GM19395 (cell line): Measurements from ENCODE around the gene KCTD15.

Experiments used
- ATAC-seq: cut with Tn5 transposase; IDR thresholded peaks from one replicate; pipeline ENCODE4 v1.9.1; 2021; ENCODE audit warnings: mild to moderate bottlenecking, moderate library complexity; ENCODE audit not compliant: unreplicated experiment

The KCTD15 gene

DNA sequence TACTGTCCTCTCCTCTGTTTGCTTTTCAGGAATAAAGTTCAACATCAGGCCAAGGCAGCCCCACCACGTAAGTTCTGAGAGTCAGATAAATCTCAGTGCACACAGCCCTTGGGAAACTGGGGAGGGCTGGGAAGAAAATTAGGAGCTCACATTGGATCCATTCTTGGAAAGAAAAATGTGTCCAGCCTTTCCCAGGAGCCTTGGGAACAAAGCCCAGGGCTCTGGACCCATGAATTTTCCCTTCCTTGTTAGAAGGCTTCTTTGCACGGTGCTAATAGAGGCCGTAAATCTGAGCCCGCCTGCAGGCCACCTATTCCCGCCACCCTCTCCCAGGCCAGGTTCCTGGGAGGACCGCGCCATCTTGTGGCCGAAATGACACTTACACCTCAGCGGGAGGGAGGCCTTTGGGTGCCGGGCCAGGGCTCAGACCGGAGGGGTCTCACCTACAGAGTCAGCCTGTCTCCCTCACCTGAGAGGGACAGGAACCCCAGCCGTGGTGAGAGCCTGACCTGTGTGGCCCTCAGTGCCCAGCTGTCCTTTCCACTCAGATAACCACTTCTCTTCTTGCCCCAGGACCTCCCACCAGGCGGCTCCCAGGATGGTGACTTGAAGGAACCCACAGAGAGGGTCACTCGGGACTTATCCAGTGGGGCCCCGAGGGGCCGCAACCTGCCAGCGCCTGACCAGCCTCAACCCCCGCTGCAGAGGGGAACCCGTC is 25.1 kb upstream of the KCTD15 start:
- ATAC-seq = no peak

DNA sequence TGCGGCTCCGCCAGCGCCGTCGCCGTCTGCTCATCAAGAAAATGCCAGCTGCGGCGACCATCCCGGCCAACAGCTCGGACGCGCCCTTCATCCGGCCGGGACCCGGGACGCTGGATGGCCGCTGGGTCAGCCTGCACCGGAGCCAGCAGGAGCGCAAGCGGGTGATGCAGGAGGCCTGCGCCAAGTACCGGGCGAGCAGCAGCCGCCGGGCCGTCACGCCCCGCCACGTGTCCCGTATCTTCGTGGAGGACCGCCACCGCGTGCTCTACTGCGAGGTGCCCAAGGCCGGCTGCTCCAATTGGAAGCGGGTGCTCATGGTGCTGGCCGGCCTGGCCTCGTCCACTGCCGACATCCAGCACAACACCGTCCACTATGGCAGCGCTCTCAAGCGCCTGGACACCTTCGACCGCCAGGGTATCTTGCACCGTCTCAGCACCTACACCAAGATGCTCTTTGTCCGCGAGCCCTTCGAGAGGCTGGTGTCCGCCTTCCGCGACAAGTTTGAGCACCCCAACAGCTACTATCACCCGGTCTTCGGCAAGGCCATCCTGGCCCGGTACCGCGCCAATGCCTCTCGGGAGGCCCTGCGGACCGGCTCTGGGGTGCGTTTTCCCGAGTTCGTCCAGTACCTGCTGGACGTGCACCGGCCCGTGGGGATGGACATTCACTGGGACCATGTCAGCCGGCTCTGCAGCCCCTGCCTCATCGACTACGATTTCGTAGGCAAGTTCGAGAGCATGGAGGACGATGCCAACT is 24.4 kb upstream of the KCTD15 start:
- no peak for ATAC-seq

DNA sequence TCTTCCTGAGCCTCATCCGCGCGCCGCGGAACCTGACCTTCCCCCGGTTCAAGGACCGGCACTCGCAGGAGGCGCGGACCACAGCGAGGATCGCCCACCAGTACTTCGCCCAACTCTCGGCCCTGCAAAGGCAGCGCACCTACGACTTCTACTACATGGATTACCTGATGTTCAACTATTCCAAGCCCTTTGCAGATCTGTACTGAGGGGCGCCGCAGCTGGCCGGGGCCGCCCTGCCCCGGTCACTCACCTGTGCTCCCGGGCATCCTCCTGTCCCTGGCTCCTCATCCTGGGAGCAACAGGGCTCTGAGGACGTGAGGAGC is 23.9 kb upstream of the KCTD15 start:
- no peak for ATAC-seq

DNA sequence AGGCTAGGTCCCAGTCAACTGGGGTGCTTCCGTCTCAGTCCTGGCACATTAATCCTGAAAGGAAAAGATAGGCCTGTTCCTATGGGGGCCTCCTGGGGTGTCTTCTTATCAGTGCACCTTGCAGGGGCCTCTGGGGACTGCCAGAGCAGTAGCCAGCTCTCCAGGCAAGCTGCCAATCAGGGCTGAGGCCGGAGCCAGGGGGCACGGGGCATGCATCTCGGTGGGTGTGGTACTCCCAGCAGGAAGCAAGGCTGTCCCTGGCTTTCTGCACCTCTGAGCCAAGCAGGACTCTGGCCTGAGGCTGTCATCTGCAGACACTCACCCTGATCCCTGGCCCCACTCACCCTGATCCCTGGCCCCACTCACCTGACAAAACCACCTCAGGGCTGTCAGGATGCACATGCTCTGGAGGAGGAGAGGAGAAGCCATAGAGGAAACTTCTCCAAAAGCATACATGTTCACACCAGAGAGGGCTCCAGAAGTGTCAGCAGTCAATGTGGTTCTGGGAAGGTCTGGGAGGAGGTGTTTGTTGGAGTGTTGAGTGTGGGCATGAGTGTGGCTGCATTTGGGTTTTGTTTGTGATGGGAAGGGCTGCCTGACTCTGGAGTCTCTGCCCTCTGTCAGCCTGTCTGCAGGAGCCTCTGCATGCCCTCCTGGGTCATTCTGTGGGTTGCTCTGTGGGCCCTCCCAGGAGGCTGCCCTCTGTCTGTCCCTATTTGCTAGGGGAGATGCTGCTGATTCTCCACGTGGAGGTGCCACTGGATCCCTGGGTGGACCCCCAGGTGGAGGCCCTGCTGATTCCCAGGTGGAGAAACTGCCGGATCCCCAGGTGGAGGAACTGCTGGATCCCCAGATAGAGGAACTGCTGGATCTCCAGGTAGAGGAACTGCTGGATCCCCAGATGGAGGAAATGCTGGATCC is 22.7 kb upstream of the KCTD15 start:
- no peak for ATAC-seq

DNA sequence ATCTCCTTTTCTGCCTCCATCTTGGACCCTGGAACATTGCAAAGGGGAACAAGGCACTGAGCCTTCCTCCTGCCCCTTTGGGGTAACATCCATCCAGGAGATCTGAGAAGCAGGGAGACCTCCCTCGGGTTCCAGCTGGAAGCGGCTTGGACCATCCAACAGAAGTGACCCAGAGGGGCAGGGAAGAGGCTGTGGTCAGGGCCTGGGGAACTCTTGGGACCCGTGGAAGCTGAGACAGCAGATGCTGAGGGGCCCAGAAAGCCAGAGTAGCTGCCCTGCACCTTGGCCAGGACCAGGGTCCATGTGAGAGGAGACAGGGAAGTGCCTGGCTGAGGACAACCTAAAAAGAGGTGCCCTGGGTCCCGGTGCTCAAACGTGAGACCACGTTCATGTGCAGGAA is 21.9 kb upstream of the KCTD15 start:
- ATAC-seq = no peak

DNA sequence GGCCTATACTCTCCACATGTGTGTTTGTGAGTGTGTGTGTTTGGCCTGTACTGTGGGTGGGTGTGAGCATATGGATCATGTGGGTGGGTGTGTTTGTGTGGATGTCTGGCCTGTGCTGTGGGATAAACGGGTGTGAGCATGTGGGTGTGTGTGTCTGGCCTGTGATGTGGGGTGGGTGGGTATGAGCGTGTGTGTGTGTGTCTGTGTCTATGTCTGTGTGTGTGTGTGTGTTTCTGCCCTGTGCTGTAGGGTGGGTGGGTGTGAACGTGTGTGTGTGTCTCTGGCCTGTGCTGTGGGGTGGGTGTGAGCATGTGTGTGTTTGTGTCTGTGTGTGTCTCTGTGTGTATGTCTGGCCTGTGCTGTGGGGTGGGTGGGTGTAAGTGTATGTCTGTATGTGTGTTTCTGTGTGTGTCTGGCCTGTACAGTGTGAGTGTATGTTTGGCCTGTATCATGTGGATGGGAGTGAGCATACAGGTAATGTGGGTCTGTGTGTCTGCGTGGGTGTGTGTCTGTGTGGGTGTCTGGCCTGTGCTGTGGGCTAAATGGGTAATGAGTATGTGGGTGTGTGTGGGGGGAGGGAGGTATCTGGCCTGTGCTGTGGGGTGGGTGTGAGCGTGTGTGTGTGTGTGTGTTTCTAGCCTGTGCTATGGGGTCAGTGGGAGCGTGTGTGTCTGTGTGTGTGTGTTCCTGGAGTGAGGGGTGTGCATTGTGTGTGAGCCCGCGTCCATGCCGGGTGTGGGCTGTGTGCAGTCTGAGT is 20.8 kb upstream of the KCTD15 start:
- ATAC-seq = no peak

DNA sequence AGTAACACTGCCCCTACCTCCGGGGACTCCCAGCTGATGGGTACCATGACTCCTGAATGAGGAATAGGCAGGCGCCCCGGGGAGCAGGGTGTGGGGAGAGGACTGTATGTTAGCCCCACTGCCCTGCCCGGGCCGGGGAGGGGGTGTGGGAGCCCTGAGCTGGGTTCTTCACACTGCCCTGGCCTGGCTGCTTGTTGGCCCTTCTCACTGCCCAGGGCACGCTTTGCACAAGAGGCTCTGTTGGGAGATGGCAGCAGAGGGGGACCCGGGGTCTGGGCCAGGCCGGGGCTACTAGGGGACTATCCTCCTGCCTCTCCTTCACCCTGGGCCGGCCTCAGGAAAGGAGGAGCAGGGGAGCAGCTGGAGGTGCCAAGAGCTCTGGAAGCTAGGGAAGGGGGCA is 19.3 kb upstream of the KCTD15 start:
- ATAC-seq = no peak

DNA sequence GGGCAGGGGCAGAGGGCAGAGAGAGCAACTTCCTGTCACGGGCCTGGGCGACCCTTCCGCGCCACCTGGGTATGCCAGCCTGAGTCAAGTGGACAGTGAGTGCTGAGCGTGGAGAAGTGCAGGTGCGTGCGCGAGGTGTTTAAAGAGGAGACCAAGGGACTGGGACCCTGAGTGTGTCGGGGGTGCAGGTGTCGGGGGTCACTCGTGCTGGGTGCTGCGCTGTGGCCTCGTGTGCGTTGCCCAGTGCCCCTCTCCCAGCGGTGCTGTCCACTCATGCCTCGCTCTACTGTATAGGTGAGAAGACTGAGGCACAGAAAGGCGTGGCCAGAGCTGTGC is 18.9 kb upstream of the KCTD15 start:
- no peak for ATAC-seq

DNA sequence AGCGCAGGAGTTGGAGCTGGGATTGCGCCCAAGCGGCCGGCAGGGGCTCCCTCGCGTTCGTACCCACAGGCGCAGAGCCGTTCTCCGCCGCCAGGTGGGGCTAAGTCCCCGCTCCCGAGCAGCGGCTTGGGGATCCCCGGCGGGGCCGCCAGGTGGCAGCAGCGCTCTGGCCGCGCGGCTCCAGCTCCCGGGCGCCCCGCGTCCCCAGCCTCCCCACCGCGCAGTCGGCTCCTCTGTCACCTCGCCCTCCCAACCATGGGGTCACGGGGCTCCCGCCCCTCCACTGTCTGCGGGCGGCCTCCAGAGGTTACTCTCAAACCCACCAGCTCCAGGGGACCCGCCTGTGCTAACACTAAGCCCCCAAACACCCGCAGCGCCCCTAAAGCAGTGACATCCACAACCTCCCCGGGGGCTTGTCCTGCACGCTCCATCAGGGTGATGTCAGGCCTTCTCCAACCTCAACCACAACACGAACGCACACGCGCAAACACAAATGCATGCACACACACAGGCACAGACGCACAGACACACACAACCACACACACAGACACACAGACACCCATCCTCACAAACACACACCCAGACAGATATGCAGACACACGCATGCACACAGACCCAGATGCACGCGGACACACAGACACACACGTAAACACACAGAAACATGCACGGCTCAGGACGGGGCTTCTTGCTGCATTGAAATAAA is 18.4 kb upstream of the KCTD15 start:
- no peak for ATAC-seq

DNA sequence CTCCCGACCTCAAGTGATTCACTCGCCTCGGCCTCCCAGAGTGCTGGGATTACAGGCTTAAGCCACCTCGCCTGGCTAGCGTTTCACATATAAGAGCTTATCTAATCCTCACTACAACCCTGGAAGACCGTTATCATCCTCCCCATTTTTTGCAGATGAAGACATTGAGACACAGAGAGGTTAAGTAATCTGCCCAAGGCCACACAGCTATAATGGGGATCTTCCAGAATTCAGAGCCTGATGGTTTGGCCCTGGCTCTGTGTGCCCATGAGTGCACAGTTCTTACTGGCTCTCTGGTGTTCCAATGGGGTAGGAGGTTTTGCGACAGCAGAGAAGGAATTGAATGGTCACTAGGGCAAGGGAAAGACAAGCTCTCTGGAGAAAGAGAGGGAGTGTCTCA is 16.8 kb upstream of the KCTD15 start:
- no peak for ATAC-seq

DNA sequence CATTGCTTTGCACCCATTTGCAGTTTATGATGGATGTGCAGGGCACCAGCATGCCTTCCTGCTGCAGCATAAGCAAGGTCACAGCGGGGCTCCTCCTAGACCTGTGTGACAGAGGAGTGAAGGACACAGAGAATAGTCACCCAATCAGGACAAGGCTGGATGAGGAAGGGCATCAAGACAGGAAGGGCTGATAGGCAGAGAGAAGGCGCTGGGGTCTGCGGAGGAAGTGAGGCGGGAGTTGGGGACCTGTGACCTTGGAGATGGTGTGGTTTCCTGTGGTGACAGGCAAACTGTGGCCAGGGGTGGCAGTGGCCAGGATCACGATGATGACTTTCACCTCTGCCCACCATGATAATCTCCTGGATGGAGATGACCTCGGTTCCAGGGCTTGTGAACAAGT is 16.4 kb upstream of the KCTD15 start:
- no peak for ATAC-seq

DNA sequence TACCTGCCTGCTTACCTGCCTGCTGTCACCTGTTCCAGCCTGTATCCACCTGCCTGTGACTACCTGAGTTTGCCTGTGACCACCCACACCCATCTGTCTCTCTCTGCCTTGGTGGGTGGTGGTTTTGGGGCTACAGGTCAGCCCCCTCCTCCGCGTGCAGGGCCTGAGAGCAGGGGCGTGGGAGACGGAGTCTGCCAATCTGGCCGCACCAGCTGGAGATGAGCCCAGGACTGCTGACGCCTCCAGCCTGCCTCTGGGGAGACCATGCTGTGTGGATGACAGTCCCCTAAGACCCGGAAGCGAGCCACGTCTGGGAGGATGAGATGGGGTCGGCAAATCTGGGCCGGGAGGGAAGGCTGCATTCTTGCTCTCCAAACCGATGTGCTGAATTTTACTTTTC is 15.9 kb upstream of the KCTD15 start:
- ATAC-seq = no peak

DNA sequence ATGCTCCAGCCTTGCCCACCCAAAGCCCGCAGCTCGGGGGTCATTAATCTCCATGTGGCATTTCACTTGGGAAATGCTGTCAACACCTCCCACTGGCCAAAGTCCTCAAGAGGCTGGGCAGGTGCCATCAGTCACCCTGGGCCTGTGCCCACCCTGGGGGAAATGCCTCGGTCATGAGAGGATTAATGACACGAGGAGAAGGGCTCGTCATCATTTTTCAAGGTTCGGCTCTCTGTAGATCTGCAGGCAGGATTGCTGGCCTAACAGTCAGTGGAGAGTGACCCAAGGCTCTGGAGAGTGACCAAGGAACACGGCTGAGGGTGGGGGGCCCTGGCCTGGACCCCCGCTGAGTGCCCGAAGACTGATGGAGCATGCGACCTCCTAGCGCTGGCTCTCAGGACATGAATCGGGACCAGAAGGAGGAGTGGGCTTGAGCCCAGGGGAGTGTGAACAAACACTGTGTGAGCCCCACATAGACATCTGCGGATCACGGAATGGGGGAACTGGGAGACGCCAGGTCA is 15.2 kb upstream of the KCTD15 start:
- ATAC-seq = no peak

DNA sequence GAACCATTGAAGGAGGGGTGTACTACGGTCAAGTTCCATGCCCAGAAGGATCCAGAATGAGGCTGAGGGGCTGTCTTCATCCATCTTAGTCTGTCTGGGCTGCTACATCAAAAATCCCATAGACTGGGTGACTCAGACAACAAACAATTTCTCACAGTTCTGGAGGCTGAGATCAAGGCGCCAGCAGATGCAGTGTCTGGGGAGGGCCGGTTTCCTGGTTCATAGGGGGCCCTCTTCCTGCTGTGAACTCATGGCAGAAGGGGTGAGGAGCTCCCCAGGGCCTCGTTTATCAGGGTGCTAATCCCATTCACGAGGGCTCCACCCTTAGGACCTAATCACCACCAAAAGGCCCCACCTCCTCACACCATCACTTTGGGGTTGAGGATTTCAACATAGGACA is 14.7 kb upstream of the KCTD15 start:
- no peak for ATAC-seq

DNA sequence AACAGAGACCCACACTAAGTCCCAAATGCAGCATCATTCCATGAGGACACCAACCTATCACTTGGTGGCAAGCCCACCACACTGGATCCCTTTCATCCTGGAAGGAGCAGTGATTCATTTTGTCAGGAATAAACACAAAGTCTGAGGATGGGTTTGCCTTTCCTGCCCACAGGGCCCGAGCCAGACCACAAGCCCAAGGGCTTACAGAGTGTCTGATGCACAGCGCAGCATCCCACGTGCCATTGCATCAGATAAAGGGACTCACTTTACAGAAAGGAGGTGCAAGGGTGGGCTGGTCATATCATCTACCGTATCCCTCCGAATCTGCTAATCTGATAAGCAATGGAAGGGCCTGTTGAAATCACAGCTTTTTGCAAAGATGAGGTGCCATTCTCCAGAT is 12.2 kb upstream of the KCTD15 start:
- no peak for ATAC-seq

DNA sequence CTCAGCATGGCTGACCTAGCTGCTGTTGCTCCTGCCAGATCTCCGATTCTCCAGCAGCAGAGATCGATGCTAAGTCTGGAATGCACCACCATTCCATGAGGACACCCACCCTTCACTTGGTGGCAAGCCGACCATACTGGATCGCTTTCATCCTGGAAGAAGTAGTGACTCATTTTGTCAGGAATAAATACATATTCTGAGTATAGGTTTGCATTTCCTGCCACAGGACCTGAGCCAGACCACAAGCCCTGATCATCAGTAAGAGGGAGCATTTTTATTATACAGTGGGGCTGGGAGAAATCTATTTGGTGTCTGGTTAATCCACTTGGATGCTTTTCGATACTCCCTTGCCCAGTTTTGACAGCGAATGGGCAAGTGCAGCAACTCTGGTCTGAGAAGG is 10.9 kb upstream of the KCTD15 start:
- ATAC-seq = no peak

DNA sequence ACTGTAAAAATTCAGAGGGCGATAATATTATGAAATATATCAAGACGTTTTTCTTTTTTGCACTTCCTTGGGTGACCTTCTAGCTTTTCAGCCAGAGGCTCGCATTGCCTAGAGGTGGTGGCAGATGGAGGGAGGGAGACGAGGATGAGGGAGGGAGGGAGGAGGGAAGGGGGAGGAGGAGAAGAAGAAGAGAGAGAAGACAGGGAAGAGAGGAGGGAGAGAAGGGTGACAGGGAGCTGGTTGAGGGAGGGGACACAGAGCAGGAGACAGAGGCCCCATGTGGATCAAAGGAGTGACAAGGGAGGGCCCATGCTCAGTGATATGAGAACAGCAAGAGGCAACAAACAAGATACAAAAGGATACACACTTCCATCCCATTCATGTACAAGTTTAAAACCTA is 8.0 kb upstream of the KCTD15 start:
- ATAC-seq = no peak

DNA sequence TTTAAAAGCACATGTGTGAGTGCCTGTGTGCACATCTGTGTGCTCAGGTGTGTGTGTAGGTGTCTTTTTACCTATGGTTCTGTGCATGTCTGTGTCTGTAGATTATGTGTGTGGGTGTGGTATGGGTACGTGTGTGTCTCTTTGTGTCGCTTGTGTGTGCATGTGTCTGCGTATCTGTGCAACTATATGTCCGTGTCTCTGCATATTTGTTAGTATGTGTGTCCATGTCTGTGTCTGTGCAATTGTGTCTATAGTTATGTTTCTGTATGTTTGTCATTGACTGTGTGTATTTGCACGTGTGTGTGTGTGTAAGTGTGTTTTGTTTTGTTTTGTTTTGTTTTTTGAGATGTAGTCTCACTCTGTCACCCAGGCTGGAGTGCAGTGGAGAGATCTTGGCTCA is 7.3 kb upstream of the KCTD15 start:
- no peak for ATAC-seq

DNA sequence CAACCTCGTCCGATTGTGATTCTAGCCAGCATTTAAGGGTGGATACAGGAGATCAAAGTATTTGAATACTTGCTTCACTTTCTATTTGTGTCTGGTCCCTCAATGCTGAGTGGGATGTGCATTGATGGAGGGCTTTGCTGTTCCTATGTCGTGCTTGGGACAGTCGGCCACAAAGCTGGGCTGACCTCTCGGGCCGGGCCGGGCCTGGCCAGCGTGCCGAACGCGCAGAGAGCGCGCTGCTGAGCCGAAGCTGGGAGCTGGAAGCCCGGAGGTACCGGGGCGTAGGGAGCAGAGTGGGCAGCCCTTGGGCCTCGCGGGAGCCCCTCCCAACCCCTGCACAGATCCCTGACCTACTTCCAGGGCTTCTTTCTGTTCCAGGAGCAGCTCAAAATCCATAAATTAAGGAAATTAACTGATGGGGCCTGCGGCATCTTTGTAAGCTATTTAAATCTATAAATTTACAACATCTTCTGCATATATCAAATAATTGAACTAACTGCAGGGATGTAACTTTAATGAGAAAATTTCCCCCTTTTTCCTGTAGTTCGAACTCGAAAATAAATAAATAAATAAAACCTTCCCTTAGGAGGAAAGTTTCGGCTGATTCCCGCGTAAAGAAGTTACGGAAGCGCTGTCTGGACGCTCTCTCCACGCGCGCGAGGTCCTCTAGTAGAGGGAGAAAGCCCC is 1.8 kb upstream of the KCTD15 start:
- ATAC-seq = no peak
